Measurements from ENCODE around the gene ZFP91. TPM values are rescaled to one million over a fixed set of nuclear protein-coding genes. Genes with fewer than 3 reads are reported as not detected.

The ZFP91 gene
- total RNA-seq, 5 donors from 2014 or later (not counting 1 experiment from before 2014, with no cell fraction given): 32.2 to 41.7 (median 34.0) TPM

GRCh38 chr11:58573451-58574104, 5.3 kb upstream of the ZFP91 start:
- Mint-ChIP-seq H3K27ac (peak overlapping the region; percentile 96 to 100), H3K4me3 (peak overlapping the region; percentile 92 to 93 (median 92)), H3K4me1 (peaks cover 65 to 75% (median 72%) of the 10 kb centered on the region in 3 donors), H3K27me3 (no peaks in the 10 kb centered on the region), H3K9me3 (no peaks in the 10 kb centered on the region), H3K36me3 (peaks cover 30% of the 10 kb centered on the region)
- Histone ChIP-seq H3K36me3 (ENCODE audit: control insufficient read depth in 2 of 2, extremely low read depth in 1 of 2, insufficient read depth in 1 of 2, low read length in 1 of 2) (peaks cover 0 to 26% of the 10 kb centered on the region in 2 donors), H3K27ac (ENCODE audit: low read length) (peak overlapping the region; percentile 99), H3K27me3 (replicated peaks in 1 of 2; ENCODE audit: control insufficient read depth in 2 of 2, extremely low read depth in 1 of 2, insufficient read depth in 2 of 2, low read length in 1 of 2) (no peaks in the 10 kb centered on the region), H3K9me3 (no peaks in the 10 kb centered on the region), H3K4me1 (ENCODE audit: control insufficient read depth in 1 of 2, extremely low read depth in 1 of 2, insufficient read depth in 2 of 2, low read length in 2 of 2) (peaks cover 31 to 50% of the 10 kb centered on the region in 2 experiments), H3K4me3 (ENCODE audit: control insufficient read depth in 1 of 2, extremely low read depth in 1 of 2, low read length in 1 of 2) (peak overlapping the region; percentile 56 to 68)
- POLR2A ChIA-PET: interaction anchor here (0.6 to 1.0 kb wide), 7 partner anchors 9 to 901 kb away, joined by 3 to 5 read pairs (median 3); no protein-coding TSS in a partner anchor
- DNase-seq (peak in 18 of 35 experiments; percentile 5 to 72 (median 26)), ATAC-seq (replicated peaks in 1 of 4) (peak; percentile 16 to 38 (median 28))
- 0% methylated on average over 1 of the region's 4 CpGs for WGBS (ENCODE audit: insufficient coverage)
- CTCF ChIA-PET: interaction anchor here in 1 of 2 donors (0.7 to 1.3 kb wide), 6 partner anchors 10 to 1036 kb away, joined by 3 to 4 read pairs (median 4); partner anchors contain the start of gene SMTNL1

- no peak for ATAC-seq (replicated peaks in 1 of 4)
- Histone ChIP-seq H3K4me1 (ENCODE audit: control insufficient read depth in 1 of 2, extremely low read depth in 1 of 2, insufficient read depth in 2 of 2, low read length in 2 of 2) (peaks cover 28 to 45% of the 10 kb centered on the region in 2 experiments), H3K9me3 (no peaks in the 10 kb centered on the region), H3K4me3 (ENCODE audit: control insufficient read depth in 1 of 2, extremely low read depth in 1 of 2, low read length in 1 of 2) (peak overlapping the region; percentile 68 to 88), H3K27me3 (replicated peaks in 1 of 2; ENCODE audit: control insufficient read depth in 2 of 2, extremely low read depth in 1 of 2, insufficient read depth in 2 of 2, low read length in 1 of 2) (no peaks in the 10 kb centered on the region), H3K27ac (ENCODE audit: low read length) (peak overlapping the region; percentile 99), H3K36me3 (ENCODE audit: control insufficient read depth in 2 of 2, extremely low read depth in 1 of 2, insufficient read depth in 1 of 2, low read length in 1 of 2) (peaks cover 0 to 13% of the 10 kb centered on the region in 2 donors)
- H3K27ac Mint-ChIP-seq: peak overlapping the region; percentile 96 to 100
- H3K36me3 Mint-ChIP-seq: peaks cover 21% of the 10 kb centered on the region
- ChIA-PET CTCF (no interaction called here), POLR2A (no interaction called here)
- H3K4me1 Mint-ChIP-seq: peaks cover 58 to 71% (median 65%) of the 10 kb centered on the region in 3 donors
- peak overlapping the region; percentile 92 to 93 (median 92) for H3K4me3 Mint-ChIP-seq
- DNase-seq: no peak
- H3K27me3 Mint-ChIP-seq: no peaks in the 10 kb centered on the region
- H3K9me3 Mint-ChIP-seq: no peaks in the 10 kb centered on the region
These were observed 4.0 kb upstream of the ZFP91 start for GRCh38 chr11:58574881-58575280.

- no peaks in the 10 kb centered on the region for H3K27me3 Mint-ChIP-seq
- peak within 1 kb of the TSS; percentile 93 to 99 (median 94) for H3K4me3 Mint-ChIP-seq
- peak in 33 of 35 experiments; percentile 12 to 79 (median 38) for DNase-seq
- ATAC-seq (replicated peaks in 1 of 4): no peak
- peak within 1 kb of the TSS; percentile 96 to 100 for H3K27ac Mint-ChIP-seq
- no peaks in the 10 kb centered on the region for H3K27me3 ChIP-seq (replicated peaks in 1 of 2; ENCODE audit: control insufficient read depth in 2 of 2, extremely low read depth in 1 of 2, insufficient read depth in 2 of 2, low read length in 1 of 2)
- H3K27ac ChIP-seq (ENCODE audit: low read length): peak within 1 kb of the TSS; percentile 99
- peaks cover 28 to 50% of the 10 kb centered on the region in 2 experiments for H3K4me1 ChIP-seq (ENCODE audit: control insufficient read depth in 1 of 2, extremely low read depth in 1 of 2, insufficient read depth in 2 of 2, low read length in 2 of 2)
- ChIA-PET POLR2A (interaction anchor here (0.6 to 3.4 kb wide), 11 partner anchors 8 to 53 kb away, joined by 3 to 35 read pairs (median 4); no protein-coding TSS in a partner anchor), CTCF (interaction anchor here (0.6 to 6.3 kb wide), 12 partner anchors 8 to 1008 kb away, joined by 3 to 108 read pairs (median 4); partner anchors contain the start of gene UBE2L6 (in 1 of the 2))
- H3K36me3 Mint-ChIP-seq: peaks cover 15% of the 10 kb centered on the region
- H3K4me1 Mint-ChIP-seq: peaks cover 59 to 71% (median 66%) of the 10 kb centered on the region in 3 donors
- H3K36me3 ChIP-seq (ENCODE audit: control insufficient read depth in 2 of 2, extremely low read depth in 1 of 2, insufficient read depth in 1 of 2, low read length in 1 of 2): peaks cover 0 to 6% of the 10 kb centered on the region in 2 donors
- 0% methylated on average over 6 of the region's 6 CpGs for WGBS (ENCODE audit: insufficient coverage)
- H3K9me3 Mint-ChIP-seq: no peaks in the 10 kb centered on the region
- no peaks in the 10 kb centered on the region for H3K9me3 ChIP-seq
- H3K4me3 ChIP-seq (ENCODE audit: control insufficient read depth in 1 of 2, extremely low read depth in 1 of 2, low read length in 1 of 2): peak within 1 kb of the TSS; percentile 68 to 88
These were observed 3.4 kb upstream of the ZFP91 start, which contains the start of gene LPXN for GRCh38 chr11:58575377-58576020. Gene LPXN, minus strand, starts transcription at chr11:58575856. Its CDS starts 84 bp downstream, at chr11:58575772.

GRCh38 chr11:58576887-58577471, 1.9 kb upstream of the ZFP91 start:
- H3K4me3 ChIP-seq (ENCODE audit: control insufficient read depth in 1 of 2, extremely low read depth in 1 of 2, low read length in 1 of 2): peak overlapping the region; percentile 74 to 99
- no peaks in the 10 kb centered on the region for H3K9me3 ChIP-seq
- H3K36me3 Mint-ChIP-seq: peaks cover 10% of the 10 kb centered on the region
- H3K9me3 Mint-ChIP-seq: no peaks in the 10 kb centered on the region
- H3K27me3 Mint-ChIP-seq: no peaks in the 10 kb centered on the region
- ChIA-PET POLR2A (interaction anchor here (0.6 to 3.4 kb wide), 6 partner anchors 9 to 1092 kb away, joined by 3 to 35 read pairs (median 4); partner anchors contain the start of genes OSBP (in 1 of the 2) and PATL1 (in 1 of the 2)), CTCF (interaction anchor here (0.6 to 6.3 kb wide), 9 partner anchors 9 to 856 kb away, joined by 3 to 108 read pairs (median 6); no protein-coding TSS in a partner anchor)
- no peaks in the 10 kb centered on the region for H3K36me3 ChIP-seq (ENCODE audit: control insufficient read depth in 2 of 2, extremely low read depth in 1 of 2, insufficient read depth in 1 of 2, low read length in 1 of 2)
- peak overlapping the region; percentile 96 to 100 for H3K27ac Mint-ChIP-seq
- no peak for ATAC-seq (replicated peaks in 1 of 4)
- peaks cover 33 to 58% of the 10 kb centered on the region in 2 experiments for H3K4me1 ChIP-seq (ENCODE audit: control insufficient read depth in 1 of 2, extremely low read depth in 1 of 2, insufficient read depth in 2 of 2, low read length in 2 of 2)
- H3K4me3 Mint-ChIP-seq: peak overlapping the region; percentile 93 to 99 (median 94)
- no CpG with 5 or more reads among the region's 4 CpGs for WGBS (ENCODE audit: insufficient coverage)
- peaks cover 60 to 73% (median 67%) of the 10 kb centered on the region in 3 donors for H3K4me1 Mint-ChIP-seq
- H3K27me3 ChIP-seq (replicated peaks in 1 of 2; ENCODE audit: control insufficient read depth in 2 of 2, extremely low read depth in 1 of 2, insufficient read depth in 2 of 2, low read length in 1 of 2): no peaks in the 10 kb centered on the region
- peak overlapping the region; percentile 99 for H3K27ac ChIP-seq (ENCODE audit: low read length)
- peak in 1 of 35 experiments; percentile 61 for DNase-seq

GRCh38 chr11:58577555-58578135, 1.2 kb upstream of the ZFP91 start:
- CTCF ChIA-PET: interaction anchor here (0.9 to 6.3 kb wide), 6 partner anchors 10 to 51 kb away, joined by 3 to 108 read pairs (median 5); no protein-coding TSS in a partner anchor
- Mint-ChIP-seq H3K4me3 (peak overlapping the region; percentile 93 to 99 (median 94)), H3K4me1 (peaks cover 63 to 75% (median 70%) of the 10 kb centered on the region in 3 donors), H3K36me3 (peaks cover 8% of the 10 kb centered on the region), H3K9me3 (no peaks in the 10 kb centered on the region), H3K27ac (peak overlapping the region; percentile 96 to 100), H3K27me3 (no peaks in the 10 kb centered on the region)
- POLR2A ChIA-PET: interaction anchor here (0.6 to 3.4 kb wide), 6 partner anchors 10 to 1091 kb away, joined by 3 to 35 read pairs (median 4); partner anchors contain the start of genes OSBP (in 1 of the 2) and PATL1 (in 1 of the 2)
- no peaks in the 10 kb centered on the region for H3K27me3 ChIP-seq (replicated peaks in 1 of 2; ENCODE audit: control insufficient read depth in 2 of 2, extremely low read depth in 1 of 2, insufficient read depth in 2 of 2, low read length in 1 of 2)
- peak overlapping the region; percentile 99 for H3K27ac ChIP-seq (ENCODE audit: low read length)
- H3K36me3 ChIP-seq (ENCODE audit: control insufficient read depth in 2 of 2, extremely low read depth in 1 of 2, insufficient read depth in 1 of 2, low read length in 1 of 2): no peaks in the 10 kb centered on the region
- ATAC-seq (replicated peaks in 1 of 4): peak; percentile 4 to 29 (median 22)
- 0% methylated on average over 10 of the region's 21 CpGs for WGBS (ENCODE audit: insufficient coverage)
- peak in 33 of 35 experiments; percentile 53 to 93 (median 72) for DNase-seq
- peak overlapping the region; percentile 74 to 99 for H3K4me3 ChIP-seq (ENCODE audit: control insufficient read depth in 1 of 2, extremely low read depth in 1 of 2, low read length in 1 of 2)
- H3K4me1 ChIP-seq (ENCODE audit: control insufficient read depth in 1 of 2, extremely low read depth in 1 of 2, insufficient read depth in 2 of 2, low read length in 2 of 2): peaks cover 33 to 55% of the 10 kb centered on the region in 2 experiments
- no peaks in the 10 kb centered on the region for H3K9me3 ChIP-seq
